Measurements from ENCODE around the gene TFF3.

The TFF3 gene

GRCh38 chr21:42346866-42347600, 31.8 kb upstream of the TFF3 start:
- DNase-seq: peak in 1 of 2 experiments; percentile 3

DNA sequence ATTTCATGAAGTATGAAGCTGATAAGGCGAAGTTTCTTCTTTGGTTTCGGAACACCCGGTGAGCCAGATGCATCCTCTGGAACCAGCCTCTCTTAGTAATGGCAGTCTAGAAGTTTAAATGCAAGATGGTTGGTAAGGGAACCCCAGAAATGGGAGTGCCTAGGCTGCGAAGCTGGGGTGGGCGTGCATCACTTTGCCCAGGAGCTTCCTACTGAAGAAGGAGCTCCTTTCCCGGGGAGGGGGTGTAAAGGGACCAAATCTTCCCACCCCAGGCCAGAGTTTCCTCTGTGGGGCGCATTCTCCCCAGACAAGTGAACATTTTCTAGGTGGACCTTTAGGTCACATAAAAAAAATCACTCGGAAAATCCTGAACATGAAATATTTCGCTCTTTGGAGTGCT, 31.2 kb upstream of the TFF3 start:
- peak in 1 of 2 experiments; percentile 7 for DNase-seq

DNA sequence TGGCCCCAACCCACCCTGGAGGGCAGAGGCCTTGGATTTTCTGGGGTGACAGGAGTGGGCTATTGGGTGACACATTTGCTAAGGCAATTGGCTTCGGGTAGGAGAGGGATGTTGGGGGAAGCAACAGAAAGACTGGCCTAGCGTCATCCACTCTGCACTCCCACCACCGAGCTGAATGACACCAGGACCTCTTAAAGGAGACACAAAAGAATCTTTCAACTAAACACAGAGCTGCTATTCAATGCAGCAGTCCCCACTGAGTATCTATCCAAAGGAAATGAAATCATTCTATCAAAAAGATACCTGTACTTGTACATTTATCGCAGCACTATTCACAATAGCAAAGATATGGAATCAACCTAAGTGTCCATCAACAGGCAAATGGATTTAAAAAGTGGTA, 29.4 kb upstream of the TFF3 start:
- peak in 1 of 2 experiments; percentile 8 for DNase-seq

- peak in 1 of 2 experiments; percentile 14 for DNase-seq
These were observed 28.8 kb upstream of the TFF3 start for GRCh38 chr21:42343963-42344510.

- DNase-seq: peak; percentile 8 to 10
These were observed 28.3 kb upstream of the TFF3 start for GRCh38 chr21:42343556-42343955.

DNA sequence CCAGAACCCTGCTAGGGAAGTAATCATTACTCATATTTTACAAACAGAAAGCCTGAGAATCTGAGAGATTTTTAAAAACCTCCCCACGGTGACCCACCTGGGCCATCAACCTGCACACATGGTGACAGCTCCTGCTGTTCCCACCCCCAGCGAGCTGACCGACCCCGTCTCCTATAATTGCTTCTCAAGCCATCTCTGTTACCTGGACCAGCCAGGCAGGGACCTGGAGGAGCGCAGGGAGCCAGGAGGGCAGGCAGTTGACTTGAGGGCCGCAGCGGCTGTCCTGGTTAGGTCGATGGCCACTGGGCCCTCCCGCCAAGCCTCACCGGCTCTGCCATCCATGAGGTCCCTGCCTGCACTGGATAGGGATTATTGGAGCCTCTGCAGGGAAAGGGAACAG, 27.9 kb upstream of the TFF3 start:
- DNase-seq: peak; percentile 10 to 12

DNA sequence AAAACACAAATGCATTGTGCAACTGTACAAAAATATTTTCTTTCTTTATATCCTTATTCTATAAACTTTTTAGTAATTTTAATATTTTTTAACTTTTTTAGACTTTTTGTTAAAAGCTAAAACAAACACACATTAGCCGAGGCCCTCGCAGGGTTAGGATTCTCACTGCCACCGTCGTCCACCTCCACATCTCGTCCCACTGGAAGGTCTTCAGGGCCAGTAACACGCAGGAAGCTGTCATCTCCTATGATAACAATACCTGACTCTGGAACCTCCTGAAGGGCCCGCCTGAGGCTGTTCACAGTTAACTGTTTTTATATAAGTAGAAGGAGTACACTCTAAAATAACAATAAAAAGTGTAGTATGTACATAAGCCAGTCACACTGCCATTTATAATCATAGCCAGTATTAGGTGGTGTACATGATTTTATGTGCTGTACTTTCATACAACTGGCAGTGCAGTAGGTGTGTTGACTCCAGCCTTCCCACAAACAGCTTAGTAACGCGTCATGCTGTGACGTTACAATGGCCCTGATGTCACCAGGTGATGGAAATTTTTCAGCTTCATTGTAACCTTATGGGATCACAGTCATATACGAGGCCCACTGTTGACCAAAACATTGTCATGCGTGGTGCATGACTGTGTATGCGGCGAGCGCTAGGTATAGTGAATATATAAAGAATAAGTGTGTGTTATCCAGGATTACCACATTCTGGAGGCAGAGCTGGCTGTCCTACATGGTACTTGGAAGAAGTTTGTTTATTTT, 26.8 kb upstream of the TFF3 start:
- peak; percentile 10 to 15 for DNase-seq

DNA sequence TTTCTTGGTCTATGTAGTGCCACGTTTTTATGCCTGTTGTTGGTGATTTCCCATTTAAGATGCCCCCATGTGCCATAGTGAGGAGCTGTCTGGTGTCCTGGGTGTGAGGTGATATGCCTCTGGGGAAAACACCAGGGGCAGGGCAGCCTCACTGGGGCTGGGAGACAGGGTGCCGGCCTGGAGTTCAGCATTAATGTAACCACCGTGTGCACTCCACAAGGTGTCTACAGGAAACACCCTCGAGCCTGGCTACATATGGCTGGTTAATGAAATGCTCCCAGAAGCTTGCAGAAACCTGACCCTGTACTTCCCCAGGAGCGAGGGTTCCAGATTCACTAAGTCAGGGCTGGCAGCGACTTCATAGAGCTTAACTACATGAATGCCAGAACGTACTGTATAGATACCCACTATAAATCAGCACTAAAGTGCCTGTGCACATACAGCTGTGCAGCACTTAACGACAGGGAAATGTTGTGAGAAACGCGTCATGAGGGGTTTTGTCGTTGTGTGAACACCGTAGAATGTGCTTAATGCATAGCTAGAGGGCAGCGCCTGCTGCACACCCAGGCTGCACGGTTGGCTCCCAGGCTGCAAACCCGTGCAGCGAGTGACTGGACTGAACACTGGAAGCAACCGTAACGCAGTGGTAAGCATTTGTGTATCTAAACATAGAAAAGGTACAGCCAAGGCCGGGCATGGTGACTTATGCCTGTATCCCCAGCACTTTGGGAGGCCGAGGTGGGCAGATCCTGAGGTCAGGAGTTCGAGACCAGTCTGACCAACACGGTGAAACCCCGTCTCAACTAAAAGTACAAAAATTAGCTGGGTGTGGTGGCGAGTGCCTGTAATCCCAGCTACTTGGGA, 25.2 kb upstream of the TFF3 start:
- peak; percentile 12 to 14 for DNase-seq

DNA sequence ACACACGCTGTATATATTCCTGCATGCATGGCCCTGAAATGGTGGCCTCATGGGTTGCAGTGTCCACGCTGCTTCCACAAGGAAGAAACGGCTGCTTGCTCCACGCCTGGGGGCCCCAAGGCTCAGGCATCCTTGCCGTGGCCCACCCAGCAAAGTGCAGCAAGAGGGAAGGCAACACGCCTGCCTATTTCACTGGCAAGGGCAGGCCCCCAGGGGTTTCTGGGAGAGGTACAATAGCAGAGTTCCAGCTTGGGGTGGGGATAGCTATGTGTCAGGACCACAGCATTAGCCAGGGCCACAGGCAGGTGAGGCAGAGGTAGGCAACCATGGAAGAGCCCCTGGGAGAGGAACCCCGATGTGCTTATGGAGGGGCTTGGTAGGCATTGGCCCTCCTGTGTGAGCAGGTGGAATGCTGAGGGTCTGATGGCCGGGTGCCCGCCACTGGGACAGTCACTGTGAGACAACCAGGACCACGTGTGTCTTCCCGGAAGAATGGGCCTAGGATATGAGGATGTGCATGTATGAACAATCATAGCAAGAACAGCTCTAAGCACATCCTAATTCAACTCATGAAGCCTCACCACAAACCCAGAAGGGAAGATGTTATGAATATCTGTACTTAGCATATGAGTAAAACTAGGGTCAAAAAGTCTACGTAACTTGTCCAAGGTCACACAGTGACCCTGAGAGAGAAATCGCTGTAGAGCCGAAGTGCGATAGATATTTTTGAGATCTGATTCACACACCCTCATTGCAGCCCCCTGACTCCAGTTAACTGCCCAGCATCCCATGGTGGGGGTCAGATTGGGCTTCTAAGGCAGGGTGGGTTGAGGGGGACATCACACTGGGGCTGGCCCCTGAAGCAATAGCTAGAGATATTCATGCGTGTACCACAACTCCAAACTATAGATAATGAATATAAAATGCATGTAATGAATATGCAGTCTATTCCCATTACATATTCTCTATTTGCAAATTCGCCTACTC, 23.8 kb upstream of the TFF3 start:
- peak; percentile 15 to 17 for DNase-seq

GRCh38 chr21:42337830-42338728, 22.9 kb upstream of the TFF3 start:
- DNase-seq: peak; percentile 86 to 87

GRCh38 chr21:42337276-42337675, 22.1 kb upstream of the TFF3 start:
- no peak for DNase-seq

- DNase-seq: peak; percentile 4 to 8
These were observed 20.8 kb upstream of the TFF3 start for GRCh38 chr21:42336054-42336453.

DNA sequence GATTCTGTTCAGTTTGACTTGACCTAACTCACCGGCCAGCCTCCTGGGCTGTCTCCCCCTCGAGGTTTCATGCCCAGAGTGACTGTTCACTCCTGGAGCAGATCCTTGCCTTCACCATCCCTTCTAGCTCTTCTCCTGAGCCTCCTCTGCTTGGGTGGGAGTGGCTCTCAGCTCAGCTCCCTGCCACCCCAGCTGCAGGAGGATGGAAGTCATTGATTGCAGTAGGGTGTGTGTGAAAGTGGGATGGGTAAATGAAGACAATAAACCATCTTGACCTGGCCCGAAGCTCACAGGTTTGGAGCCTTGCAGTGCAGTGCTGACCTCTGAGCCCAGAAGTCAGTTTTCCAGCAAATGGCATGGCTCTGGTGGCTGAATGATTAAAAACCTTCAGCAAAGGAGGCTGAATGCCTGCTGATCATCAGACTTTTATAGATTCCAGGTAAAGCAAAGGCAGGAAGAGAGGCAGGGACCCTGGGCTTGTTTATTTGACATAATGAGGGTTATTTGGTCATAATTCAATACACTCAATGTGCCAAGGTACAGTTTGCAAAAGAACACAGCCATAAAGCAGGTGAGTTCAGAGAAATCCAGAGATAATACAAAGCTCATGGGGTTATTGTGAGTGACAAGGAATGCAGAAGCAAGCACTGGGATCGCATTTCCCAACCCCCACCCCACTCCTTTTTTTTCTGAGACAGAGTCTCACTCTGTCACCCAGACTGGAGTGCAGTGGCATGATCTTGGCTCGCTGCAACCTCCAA, 17.5 kb upstream of the TFF3 start:
- peak in 1 of 2 experiments; percentile 5 for DNase-seq

DNA sequence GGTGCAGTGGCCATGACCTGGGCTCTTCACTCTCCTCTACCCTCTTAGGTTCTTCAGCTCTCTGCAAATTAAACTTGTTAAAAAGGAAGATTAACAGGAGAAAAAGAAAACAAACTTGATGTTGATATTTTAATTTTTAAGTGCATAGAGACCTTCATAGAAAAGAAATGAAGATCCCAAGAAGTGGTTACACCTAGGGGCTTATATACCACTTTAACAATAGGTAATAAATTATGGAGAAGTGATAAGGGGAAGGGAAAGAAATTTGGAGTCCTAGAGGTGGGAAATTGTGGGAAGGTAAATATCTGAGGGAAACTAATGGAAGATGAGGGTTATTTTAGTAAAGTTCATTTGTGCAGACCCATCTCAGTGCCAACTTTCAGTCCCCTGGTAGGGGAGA, 16.5 kb upstream of the TFF3 start:
- DNase-seq: no peak

- peak in 1 of 2 experiments; percentile 4 for DNase-seq
These were observed 15.5 kb upstream of the TFF3 start for GRCh38 chr21:42330380-42331371.

DNA sequence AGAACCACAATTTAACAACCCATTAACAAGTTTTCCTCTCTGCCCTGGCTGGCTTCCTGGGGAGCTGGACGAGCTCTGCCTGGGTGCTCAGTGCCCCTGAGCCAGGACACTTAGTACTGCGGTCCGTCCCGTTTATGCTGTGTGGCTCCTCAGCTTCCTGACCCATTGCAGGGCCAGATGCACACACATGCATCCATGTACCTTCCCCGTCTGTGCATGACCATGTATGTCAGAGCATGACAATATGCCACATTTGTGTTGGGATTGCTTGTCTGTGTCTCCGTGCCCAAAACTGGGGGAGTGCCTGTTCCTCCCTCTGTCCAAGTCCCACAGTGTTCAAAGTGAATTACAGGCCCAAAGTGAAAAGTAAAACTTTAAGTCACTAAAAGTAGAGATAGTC, 9.7 kb upstream of the TFF3 start:
- DNase-seq: peak in 1 of 2 experiments; percentile 7

- DNase-seq: peak; percentile 3 to 5
These were observed 6.6 kb upstream of the TFF3 start for GRCh38 chr21:42321845-42322244.

- peak in 1 of 2 experiments; percentile 0 for DNase-seq
These were observed 6.0 kb upstream of the TFF3 start for GRCh38 chr21:42321231-42321630.

Measured in activated T-cell treated with anti-CD3 and anti-CD28 coated beads, Interleukin-2, amount 50 U/mL, for 48 hours (primary cell).